NCI-H82 treated with DMSO at 0.1 percent for 48 hours (cell line): Measurements from ENCODE around the gene XXYLT1.
"Not testable (repeated sequence)": the region's sequence is repeated elsewhere in the genome, so short reads cannot be mapped to it uniquely, and the experiment has no call there.

Experiments
- DNase-seq: peaks from one replicate; lab custom pipeline; 2025; ENCODE audit not compliant: unreplicated experiment; lab: John Stamatoyannopoulos, UW

The XXYLT1 gene

DNA sequence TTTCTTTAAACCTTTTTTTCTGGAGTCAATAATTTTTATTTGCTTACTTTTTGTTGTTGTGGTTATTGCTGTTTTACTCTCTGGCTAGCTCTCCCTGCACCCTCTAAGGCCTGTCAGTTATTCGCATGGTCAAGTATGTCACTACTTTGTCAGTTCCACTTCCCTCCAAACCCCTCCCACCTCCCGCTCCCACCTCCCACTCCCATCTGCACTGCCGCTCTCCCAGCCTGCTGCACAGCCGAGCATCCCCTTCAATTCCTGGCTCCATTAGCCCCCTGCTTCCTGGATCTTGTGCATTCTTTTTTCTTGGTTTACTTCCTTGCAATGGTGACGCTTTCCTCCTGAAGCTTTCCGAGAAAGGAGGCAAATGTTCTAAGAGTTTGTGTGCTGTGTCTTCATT lies 218.0 kb downstream of the XXYLT1 start:
- no peak for DNase-seq

- DNase-seq, result not testable (repeated sequence)
These were observed 220.7 kb downstream of the XXYLT1 start for GRCh38 chr3:195050296-195050695.

- no peak for DNase-seq
These were observed 222.7 kb downstream of the XXYLT1 start for GRCh38 chr3:195048059-195048905.

DNA sequence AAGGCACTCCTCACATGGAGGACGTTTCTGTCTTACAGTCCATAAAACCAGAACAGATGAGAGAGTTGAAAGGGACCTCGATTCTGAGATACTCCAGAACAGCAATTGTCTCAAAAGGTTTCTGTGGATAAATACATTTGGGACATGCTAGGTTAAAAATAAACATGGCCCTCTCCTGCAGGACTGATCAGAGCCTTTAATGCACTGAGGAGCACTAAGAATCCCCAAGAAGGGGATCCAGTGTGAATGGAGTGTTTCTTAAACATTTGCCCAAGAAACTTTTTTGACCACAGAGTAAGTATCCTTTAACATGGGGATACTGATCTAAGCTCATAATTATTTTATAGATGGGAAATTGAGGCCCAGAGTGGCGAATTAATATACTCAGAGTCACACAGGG lies 223.4 kb downstream of the XXYLT1 start:
- DNase-seq, result no peak

DNA sequence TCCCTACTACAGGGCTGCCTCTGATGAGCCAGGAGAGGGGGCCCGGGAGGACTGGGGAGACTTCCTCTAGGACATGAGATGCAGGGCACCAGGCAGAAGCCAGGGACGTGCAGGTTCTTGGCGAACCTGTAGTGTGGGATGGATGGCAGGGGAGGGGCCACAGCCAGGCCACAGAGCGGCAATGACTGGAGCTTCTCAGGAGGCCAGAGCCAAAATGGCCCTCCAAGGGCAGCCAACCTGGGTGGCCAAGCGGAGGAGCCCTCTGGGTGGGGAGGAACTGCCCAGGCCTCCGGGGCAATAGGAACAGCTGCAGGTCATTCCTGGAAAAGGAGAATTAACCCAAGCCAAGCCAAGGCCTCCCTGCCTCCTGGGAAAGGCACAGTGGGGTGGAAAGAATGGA lies 224.5 kb downstream of the XXYLT1 start:
- DNase-seq, result no peak

DNA sequence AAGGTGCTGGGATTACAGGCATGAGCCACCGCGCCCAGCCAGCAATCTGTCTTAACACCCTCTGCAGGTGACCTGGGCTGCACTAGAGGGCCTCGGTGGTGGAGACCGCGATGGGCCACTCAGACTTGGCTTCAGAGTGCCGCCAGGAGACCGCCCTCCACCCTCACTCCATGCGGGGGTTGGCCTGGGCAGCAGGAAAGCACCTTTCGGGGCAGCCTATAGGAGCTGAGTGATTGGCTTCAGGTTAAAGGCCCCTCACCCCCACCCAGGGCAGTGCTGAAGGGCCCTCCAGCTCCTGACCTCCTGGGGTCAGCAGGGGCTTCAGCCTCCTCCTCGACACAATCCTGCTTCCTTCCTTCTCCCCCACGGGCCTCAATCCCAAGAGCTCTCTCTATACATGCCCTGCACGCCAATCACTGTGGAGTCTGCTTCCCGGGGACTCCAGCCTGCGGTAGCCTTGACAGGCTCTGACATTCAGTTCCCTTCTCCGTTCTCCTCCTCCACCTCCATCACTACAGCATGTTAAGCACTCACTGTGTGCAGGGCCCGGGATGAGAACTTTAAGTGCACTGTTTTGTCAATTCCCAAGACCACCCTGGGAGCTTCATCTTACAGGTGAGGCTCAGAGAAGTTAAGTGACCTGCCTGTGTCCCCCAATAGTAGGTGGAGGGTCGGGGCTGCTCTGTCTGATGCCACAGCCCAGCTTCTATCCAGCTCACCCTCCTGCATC lies 225.3 kb downstream of the XXYLT1 start:
- DNase-seq, result no peak

- DNase-seq, result no peak
These were observed 226.5 kb downstream of the XXYLT1 start for GRCh38 chr3:195044411-195044810.

- DNase-seq, result no peak
These were observed 227.2 kb downstream of the XXYLT1 start for GRCh38 chr3:195043607-195044339.

GRCh38 chr3:195042743-195043606 lies 228.0 kb downstream of the XXYLT1 start:
- no peak for DNase-seq

DNA sequence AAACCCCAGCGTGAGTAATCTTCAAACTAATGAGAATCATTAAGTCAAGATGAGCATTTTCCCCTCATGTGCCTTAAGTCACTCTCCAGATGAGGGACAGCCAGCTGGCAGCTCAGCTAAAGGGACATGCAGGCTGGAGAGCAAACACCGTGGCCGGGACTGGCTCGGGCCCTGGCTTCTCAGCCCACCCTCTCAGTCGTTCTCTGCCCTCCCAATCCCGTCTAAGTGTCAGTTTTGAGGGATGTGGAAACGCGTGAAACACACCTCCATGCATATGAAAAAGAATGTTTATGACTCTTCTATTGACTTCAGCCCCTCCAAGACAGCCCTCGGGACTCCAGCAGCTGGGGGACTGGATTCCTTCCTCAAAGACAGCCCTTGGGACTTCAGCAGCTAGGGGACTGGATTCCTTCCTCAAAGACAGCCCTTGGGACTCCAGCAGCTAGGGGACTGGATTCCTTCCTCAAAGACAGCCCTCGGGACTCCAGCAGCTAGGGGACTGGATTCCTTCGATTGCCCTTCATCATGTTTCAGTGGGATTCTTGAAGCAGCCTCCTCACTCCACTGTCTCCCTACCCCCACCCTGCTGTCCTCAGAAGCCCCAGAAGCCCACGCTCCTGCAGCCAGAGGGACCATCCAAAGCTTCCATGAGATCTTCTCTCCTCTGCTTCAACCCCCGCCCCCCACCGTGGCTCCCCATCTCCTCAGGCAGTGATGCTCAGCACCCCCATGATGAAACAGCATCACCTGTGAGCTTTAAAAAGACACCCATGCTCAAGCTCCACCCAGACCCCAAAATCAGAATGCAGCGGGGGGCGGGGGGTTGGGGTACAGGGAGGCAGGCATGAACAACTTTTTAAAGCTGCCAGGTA lies 228.9 kb downstream of the XXYLT1 start:
- no peak for DNase-seq

GRCh38 chr3:195040773-195041520 lies 230.0 kb downstream of the XXYLT1 start:
- no peak for DNase-seq

DNA sequence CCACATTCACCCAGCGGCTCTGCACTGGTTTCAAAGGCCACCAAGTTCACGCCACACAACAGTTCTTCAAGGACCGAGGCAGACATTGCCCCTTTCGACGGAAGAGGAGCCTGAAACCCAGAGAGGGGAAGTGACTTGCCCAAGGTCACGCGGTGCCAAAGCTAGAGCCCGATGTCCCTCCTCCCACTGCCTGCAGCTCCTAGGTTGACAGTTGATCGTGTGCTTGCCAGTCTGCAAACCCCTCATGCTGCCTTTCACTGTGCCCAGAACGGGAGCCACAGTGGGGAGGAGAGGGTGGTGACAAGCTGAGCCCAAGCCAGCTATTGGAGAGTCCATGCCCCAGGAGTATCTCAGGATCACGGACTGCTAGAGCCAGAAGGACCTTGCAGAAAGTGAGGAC lies 230.9 kb downstream of the XXYLT1 start:
- DNase-seq, result no peak

DNA sequence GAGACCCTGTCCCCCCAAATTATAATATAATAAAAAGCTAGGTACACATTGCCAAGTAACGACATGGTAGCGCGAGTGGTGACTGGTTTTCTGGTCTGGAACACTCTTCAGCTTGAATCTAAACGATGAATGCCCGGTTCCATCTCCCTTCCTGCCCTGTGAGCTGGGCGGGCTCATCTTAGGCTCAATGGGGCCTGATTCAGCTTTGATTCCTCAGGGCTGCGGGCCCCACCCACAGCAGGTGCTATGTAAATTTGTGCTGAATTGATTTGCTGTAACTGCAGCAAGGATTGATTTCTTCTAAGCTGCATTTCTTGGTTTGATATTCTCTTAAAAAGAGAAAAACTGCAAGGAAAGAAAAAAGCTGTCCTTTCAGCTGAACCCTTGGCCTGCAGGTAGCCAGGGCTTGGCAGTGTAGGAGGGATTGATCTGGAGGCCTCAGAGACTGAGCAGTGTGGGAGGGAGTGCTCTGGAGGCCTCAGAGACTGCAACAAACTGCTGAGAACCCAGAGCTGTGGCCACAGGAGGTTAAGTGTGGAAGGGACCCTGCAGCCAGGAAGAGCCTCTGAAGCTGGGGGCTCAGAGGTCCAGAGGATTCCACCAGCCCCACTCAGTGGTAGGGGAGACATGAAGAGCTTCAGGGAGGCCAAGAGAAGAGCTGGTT lies 231.6 kb downstream of the XXYLT1 start:
- no peak for DNase-seq

- DNase-seq, result no peak
These were observed 232.8 kb downstream of the XXYLT1 start for GRCh38 chr3:195038161-195038560.

GRCh38 chr3:195037586-195037985 lies 233.4 kb downstream of the XXYLT1 start:
- not testable (repeated sequence) for DNase-seq

DNA sequence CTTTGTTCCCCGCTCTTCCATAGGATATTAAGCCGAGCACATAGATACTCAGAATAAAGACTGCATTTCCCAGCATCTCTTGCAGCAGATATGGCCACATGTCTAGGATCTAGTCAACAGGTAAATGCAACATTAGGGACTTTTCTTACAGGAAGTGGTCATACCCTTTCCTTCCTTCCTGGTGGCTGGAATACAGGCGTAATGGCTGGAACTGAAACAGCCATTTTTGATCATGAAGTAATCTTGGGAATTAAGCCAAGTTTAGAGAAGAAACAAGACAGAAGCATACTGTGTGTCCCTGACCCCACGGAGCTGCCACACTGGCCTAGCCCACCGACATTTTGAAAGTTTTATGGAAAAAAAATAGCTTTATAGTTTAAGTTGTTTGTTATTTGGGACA lies 234.0 kb downstream of the XXYLT1 start:
- DNase-seq, result no peak

DNA sequence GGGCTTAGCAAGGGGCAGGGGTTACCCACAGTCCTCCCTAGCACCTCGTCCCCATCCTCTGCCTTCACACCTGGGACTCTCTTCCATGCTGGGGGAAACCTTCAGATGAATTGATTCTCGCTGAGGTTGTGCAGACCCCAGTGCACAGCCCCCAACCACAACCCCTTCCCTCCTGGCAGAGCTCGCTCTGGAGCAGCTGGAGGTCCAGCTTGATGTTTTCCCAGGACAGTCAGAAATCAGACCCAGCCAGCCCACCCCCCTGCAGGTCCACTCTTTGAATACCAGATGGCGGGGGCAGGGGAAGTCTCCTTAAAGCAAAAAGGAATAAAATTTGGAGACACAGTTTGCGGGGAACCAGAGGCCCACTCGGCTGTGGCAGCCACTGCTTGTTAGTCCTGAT lies 234.4 kb downstream of the XXYLT1 start:
- no peak for DNase-seq

GRCh38 chr3:195036203-195036505 lies 234.8 kb downstream of the XXYLT1 start:
- no peak for DNase-seq
